KMS-11 (cell line): ENCODE measurements around the gene CYB561.
"Not testable (repeated sequence)": the region's sequence is repeated elsewhere in the genome, so short reads cannot be mapped to it uniquely, and the experiment has no call there.

Source experiments
- H2AFZ ChIP-seq: fragments of 200-600 bp; sonication (generic); 2 replicates; pipeline ENCODE4 v1.6.1; 2016; ENCODE audit warnings: antibody characterized with exemption, mixed run types, low read depth
- H3K27ac ChIP-seq: fragments of 200-600 bp; sonication (generic); 2 replicates; pipeline ENCODE4 v1.6.1; 2016; ENCODE audit warnings: mild to moderate bottlenecking, mixed run types
- H3K27me3 ChIP-seq: fragments of 200-600 bp; sonication (generic); 2 replicates; pipeline ENCODE4 v1.6.1; 2017; ENCODE audit warnings: mild to moderate bottlenecking, low read depth, mixed run types, moderate library complexity; ENCODE audit not compliant: insufficient read depth
- H3K36me3 ChIP-seq: fragments of 200-600 bp; sonication (generic); 2 replicates; pipeline ENCODE4 v1.6.1; 2017; ENCODE audit warnings: mild to moderate bottlenecking, mixed run types; ENCODE audit not compliant: insufficient read depth
- H3K4me1 ChIP-seq: fragments of 200-600 bp; sonication (generic); 2 replicates; pipeline ENCODE4 v1.6.1; 2016; ENCODE audit warnings: mild to moderate bottlenecking, low read depth, mixed run types; ENCODE audit not compliant: poor library complexity, severe bottlenecking
- H3K4me2 ChIP-seq: fragments of 200-600 bp; sonication (generic); 2 replicates; pipeline ENCODE4 v1.7.0; 2016; ENCODE audit warnings: mild to moderate bottlenecking, mixed run types
- H3K4me3 ChIP-seq: fragments of 200-600 bp; sonication (generic); IDR thresholded peaks from 2 replicates; pipeline ENCODE4 v1.6.1; 2017; ENCODE audit warnings: low read depth, low read length, mixed read lengths; ENCODE audit not compliant: insufficient read depth
- H3K79me2 ChIP-seq: fragments of 200-600 bp; sonication (generic); 2 replicates; pipeline ENCODE4 v1.6.1; 2016; ENCODE audit warnings: low read depth, mixed run types; ENCODE audit not compliant: insufficient read depth
- H3K9ac ChIP-seq: fragments of 200-600 bp; sonication (generic); 2 replicates; pipeline ENCODE4 v1.6.1; 2016; ENCODE audit warnings: mild to moderate bottlenecking, mixed run types
- H4K20me1 ChIP-seq: fragments of 200-600 bp; sonication (generic); 2 replicates; pipeline ENCODE4 v1.6.1; 2016; ENCODE audit warnings: mild to moderate bottlenecking, mixed run types; ENCODE audit not compliant: insufficient read depth
- CTCF ChIP-seq: fragments of 200-600 bp; sonication (generic); conservative IDR thresholded peaks from 2 replicates; pipeline ENCODE4 v1.6.1; 2017; ENCODE audit warnings: low read depth, mild to moderate bottlenecking, antibody characterized with exemption, low read length, moderate library complexity, mixed read lengths

CYB561 gene

DNA sequence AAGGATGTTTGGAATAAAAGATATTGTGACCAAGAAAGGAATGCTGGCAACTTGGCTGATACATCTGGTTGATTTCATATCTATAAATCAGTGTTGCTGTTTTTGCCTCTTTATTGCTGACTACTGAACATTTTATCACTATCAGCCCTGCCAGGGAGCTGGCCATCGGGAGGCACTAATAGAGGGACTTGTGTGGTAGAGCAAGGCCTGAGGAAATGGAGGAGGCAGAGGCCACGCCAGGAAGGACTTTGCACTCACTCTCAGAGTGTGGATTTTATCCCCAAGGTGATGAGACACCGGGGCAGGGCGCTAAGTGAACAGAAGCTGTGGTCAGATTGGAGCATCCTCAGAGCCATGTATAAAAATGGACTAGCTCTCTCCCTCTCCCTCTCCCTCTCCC lies 9.3 kb upstream of the CYB561 start:
- TF ChIP-seq CTCF = no peak
- no peak overlapping the region for H3K27ac ChIP-seq
- H3K4me1 ChIP-seq = no peaks in the 10 kb centered on the region
- no peaks in the 10 kb centered on the region for H3K79me2 ChIP-seq
- H3K4me3 ChIP-seq = no peak overlapping the region
- no peaks in the 10 kb centered on the region for H3K36me3 ChIP-seq
- no peaks in the 10 kb centered on the region for H4K20me1 ChIP-seq
- H3K9ac ChIP-seq = no peak overlapping the region
- H3K27me3 ChIP-seq = peaks cover 19% of the 10 kb centered on the region; the same call in 1 of the 2 replicates
- H3K4me2 ChIP-seq = no peak overlapping the region
- H2AFZ ChIP-seq = no peak overlapping the region

DNA sequence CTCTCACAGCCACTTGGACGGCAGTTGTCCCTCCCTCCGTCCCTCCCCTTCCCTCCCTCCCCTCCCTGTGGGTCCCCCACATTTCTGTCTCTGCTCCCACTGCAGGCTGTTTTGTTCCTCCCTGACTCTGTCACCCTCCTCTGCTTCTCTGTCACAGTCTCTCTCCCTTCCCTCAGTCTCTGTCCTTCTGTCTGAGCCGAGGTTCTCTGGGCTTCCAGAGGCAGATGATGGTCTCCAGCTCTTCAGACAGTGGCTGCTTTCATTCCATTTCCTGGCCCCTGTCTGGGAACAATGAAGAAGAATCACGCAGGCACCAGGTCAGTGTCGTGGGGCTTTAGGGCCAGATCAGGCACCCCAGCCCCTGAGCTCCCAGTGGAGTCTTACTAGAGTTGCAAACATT lies 8.8 kb upstream of the CYB561 start:
- Histone ChIP-seq H3K4me3 (no peak overlapping the region), H3K79me2 (no peaks in the 10 kb centered on the region), H3K4me2 (no peak overlapping the region), H3K4me1 (no peaks in the 10 kb centered on the region), H4K20me1 (no peaks in the 10 kb centered on the region), H3K27ac (no peak overlapping the region), H3K36me3 (no peaks in the 10 kb centered on the region), H3K9ac (no peak overlapping the region), H3K27me3 (peaks cover 19% of the 10 kb centered on the region; the same call in 1 of the 2 replicates), H2AFZ (no peak overlapping the region)
- no peak for TF ChIP-seq CTCF

GRCh38 chr17:63454357-63454756 lies 8.3 kb upstream of the CYB561 start:
- not testable (repeated sequence) for H3K4me2 ChIP-seq, H2AFZ ChIP-seq, H3K27ac ChIP-seq, H3K4me1 ChIP-seq, H3K79me2 ChIP-seq, H3K9ac ChIP-seq, H4K20me1 ChIP-seq, H3K4me3 ChIP-seq, H3K36me3 ChIP-seq
- H3K27me3 ChIP-seq = peaks cover 19% of the 10 kb centered on the region; the same call in 1 of the 2 replicates

GRCh38 chr17:63452962-63453551 lies 7.0 kb upstream of the CYB561 start:
- H3K36me3 ChIP-seq = no peaks in the 10 kb centered on the region
- no peak overlapping the region for H3K27ac ChIP-seq
- no peak overlapping the region for H2AFZ ChIP-seq
- H3K9ac ChIP-seq = no peak overlapping the region
- H3K79me2 ChIP-seq = no peaks in the 10 kb centered on the region
- H3K4me3 ChIP-seq = no peak overlapping the region
- TF ChIP-seq CTCF = no peak
- no peaks in the 10 kb centered on the region for H3K4me1 ChIP-seq
- no peaks in the 10 kb centered on the region for H4K20me1 ChIP-seq
- H3K4me2 ChIP-seq = no peak overlapping the region
- H3K27me3 ChIP-seq = peaks cover 19% of the 10 kb centered on the region; the same call in 1 of the 2 replicates

DNA sequence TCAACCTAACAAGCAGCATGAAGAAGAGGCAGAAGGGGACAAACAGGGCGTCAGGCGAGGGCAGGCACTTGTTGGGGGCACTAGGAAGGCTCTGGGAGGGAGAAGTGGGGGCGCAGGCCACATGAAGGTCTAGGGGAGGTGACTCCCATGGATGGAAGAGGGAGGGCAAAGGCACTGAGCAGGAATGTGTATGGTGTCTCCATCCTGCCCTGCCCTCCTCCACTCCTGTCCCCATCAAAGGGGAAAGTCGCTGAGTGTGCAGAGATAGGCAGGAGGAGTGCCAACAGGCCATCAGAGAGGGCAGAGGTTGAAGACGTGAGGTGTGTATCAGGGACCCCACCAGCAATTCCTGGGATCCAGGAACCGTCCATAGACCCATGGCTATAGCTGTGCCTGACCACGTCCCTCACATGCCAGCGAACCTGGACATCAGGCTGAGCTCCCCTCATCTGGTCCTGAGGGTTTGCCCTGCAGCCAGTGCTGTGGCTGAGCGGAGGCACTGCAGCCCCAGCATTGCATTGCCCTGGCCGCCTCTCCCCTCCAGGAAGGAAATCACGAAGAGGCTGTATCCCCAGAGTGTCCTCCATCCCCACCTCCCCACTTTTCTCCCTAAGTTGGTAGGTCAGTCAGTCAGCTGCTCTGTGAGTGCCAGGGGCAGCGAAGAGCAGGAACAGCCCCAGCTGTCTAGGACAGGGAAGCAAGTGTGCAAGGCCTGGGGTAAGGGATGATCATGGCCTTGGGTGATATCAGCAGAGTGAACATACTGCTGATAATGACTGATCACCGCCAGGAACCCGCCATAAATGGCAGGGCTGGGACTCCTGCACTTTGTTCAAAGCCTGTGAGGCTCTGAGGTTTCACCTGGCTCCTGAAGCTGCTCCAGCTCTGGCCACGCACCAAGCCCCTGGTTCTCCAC lies 6.2 kb upstream of the CYB561 start:
- no peaks in the 10 kb centered on the region for H3K36me3 ChIP-seq
- H3K4me2 ChIP-seq = no peak overlapping the region
- H3K27ac ChIP-seq = no peak overlapping the region
- peaks cover 19% of the 10 kb centered on the region; the same call in 1 of the 2 replicates for H3K27me3 ChIP-seq
- H4K20me1 ChIP-seq = no peaks in the 10 kb centered on the region
- no peak overlapping the region for H3K9ac ChIP-seq
- no peak for TF ChIP-seq CTCF
- no peaks in the 10 kb centered on the region for H3K4me1 ChIP-seq
- no peak overlapping the region for H2AFZ ChIP-seq
- H3K4me3 ChIP-seq = no peak overlapping the region
- H3K79me2 ChIP-seq = no peaks in the 10 kb centered on the region
